Right ventricle myocardium superior (tissue), 1 donor: ENCODE measurements around the gene SLC30A9. TPM values are rescaled to one million over a fixed set of nuclear protein-coding genes. Genes with fewer than 3 reads are reported as not detected.

ENCODE experiments used
- ATAC-seq: fragments of 200-7000 bp; cut with Tn5 transposase; one replicate; pipeline ENCODE4 v1.9.1; 2020; ENCODE audit warnings: mild to moderate bottlenecking; ENCODE audit not compliant: poor library complexity
- DNase-seq: peaks from one replicate; pipeline ENCODE4 v3.0.0-alpha.2; 2020
- intact Hi-C: fragments of 100-400 bp; cut with DNase I; formaldehyde crosslinking; loops from one replicate; pipeline ENCODE4 v1.11.2; 2022
- total RNA-seq: library from RNA; stranded (reverse); fragmentation: NEBNext Ultra II Directional; extraction: Animal tissue kit (Norgen Biotek cat#: 25700); gene quantifications from one replicate; pipeline ENCODE4 v1.2.1, GENCODE V29; 2021
- donor health status: DM: no; HTN: yes; CAD: no; lungs with severe emphysema.

The SLC30A9 gene
- total RNA-seq, 1 donor from 2014 or later: 72.2 TPM

- ATAC-seq (no peak), DNase-seq (no peak)
- intact Hi-C loops: no loop called here
These were observed 114.2 kb downstream of the SLC30A9 start for GRCh38 chr4:42104521-42104920.

- ATAC-seq (no peak), DNase-seq (no peak)
- intact Hi-C loops: no loop called here
These were observed 122.5 kb downstream of the SLC30A9 start for GRCh38 chr4:42112846-42113245.

DNA sequence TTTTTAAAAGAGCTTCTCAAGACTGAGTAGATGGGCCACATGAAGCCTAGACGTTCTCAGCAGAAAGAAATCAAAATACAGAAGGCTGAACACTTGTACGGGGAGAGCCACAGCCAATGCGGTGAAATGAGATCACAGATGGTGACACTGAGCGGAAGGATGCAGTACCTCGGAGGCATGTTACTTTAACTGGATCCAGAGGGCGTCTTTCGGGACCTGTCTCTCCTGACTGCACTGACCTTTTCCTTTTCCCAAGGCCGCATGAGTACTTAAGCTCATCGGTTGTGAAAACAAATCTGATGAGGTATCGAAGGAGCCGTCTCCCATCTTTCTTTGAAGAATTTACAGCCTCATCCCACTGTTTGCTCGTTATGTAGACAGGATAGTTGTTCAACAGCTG lies 129.6 kb downstream of the SLC30A9 start:
- intact Hi-C loops: no loop called here
- ATAC-seq (no peak), DNase-seq (no peak)

DNA sequence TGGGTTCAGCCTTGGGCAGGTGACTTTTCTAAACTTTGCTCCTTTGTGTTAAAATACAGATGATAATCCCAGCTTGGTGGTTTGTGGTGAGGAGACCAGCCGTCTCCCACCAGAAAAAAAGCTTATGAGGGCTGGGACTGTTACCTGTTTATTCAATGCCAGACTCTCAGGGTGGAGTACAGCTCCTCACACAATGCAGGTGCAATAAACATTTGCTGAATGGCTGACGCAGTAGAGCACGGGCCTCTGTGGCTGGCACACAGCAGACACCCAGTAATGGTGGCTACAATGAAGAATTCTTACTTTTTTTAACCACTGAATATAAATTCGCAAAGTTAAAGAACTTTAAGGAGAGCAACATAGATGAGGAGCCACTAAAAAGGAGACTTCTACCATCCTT lies 131.9 kb downstream of the SLC30A9 start:
- intact Hi-C loops: no loop called here
- no peak for ATAC-seq

GRCh38 chr4:42123071-42123644 lies 132.8 kb downstream of the SLC30A9 start:
- DNase-seq (no peak), ATAC-seq (no peak)
- intact Hi-C loops: no loop called here

More for the DNA sequence above, 131.9 kb downstream of the SLC30A9 start:
- no peak for DNase-seq

DNA sequence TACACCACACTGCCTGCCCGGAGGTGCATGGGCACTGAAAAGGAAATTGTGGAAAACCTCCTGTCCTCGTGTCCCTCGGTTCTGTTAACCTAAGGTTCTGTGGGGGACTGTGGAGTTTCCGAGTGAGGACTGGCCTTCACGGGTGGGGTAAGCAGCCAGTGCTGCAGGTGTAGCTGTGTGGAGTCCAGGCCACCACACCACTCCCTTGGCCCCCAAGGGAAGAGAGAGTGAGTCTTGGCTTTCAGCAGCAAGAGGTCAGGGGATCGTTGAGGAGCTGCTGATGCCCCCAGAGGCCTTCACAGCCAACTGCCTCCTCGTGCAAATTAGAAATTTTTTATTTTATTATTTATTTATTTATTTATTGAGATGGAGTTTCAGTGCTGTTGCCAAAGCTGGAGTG lies 141.8 kb downstream of the SLC30A9 start:
- intact Hi-C loops: no loop called here
- ATAC-seq (no peak), DNase-seq (no peak)

DNA sequence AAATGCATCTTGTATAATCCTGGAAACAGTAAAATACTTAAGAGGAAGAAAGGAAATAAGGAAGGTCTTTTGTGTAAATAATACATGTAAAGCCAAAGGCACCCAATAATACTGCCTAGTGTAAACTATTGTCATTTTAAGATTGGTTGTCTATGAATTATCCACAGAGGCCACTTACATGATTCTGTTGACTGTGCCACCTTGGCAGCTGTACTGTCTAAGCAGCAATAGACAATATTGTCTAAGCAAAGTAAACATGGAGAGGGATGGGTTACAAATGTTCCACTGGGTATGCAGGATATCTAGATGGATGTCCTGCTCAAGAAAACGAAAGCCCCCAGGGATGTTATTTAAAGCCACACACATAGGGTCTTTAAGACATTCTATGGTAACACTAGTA lies 142.7 kb downstream of the SLC30A9 start:
- no peak for DNase-seq
- no peak for ATAC-seq
- intact Hi-C loops: no loop called here

DNA sequence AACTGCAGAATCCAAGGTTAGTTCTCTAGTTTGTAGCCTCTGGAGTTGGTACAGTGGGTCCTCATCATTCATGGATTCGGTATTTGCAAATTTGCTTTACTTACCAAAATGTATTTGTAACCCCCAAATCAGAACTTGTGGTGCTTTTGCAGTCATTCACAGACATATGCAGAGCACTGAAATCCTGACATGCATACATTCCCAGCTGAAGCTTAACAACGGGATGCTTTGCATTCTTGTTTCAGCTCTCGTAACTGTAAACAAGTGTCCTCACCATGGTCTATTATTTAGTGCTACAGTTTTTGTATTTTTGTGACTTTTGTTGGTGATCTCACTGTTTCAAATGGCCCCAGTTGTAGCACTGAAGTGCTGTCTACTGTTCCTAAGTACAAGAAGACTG lies 146.0 kb downstream of the SLC30A9 start:
- intact Hi-C loops: no loop called here
- no peak for ATAC-seq
- no peak for DNase-seq

Other genes with a start within 250 kb of the SLC30A9 start
- not detected for gene PHOX2B, start 241.8 kb upstream of the SLC30A9 start, total RNA-seq
- gene TMEM33, start 55.1 kb upstream of the SLC30A9 start, total RNA-seq: 19.6 TPM
- gene DCAF4L1, start 8.8 kb upstream of the SLC30A9 start, total RNA-seq: 0.19 TPM
- 0.05 TPM for gene BEND4, start 162.1 kb downstream of the SLC30A9 start, total RNA-seq